ENCODE data around the gene NSG2.

NSG2 gene

GRCh38 chr5:174147551-174147950 is 102.0 kb downstream of the NSG2 start:
- H3K4me3 ChIP-seq (ENCODE audit: low read depth, low read length), result no peak overlapping the region

- no peak overlapping the region for H3K4me3 ChIP-seq (ENCODE audit: low read depth, low read length)
Observed at GRCh38 chr5:174148721-174149120, 103.2 kb downstream of the NSG2 start.

DNA sequence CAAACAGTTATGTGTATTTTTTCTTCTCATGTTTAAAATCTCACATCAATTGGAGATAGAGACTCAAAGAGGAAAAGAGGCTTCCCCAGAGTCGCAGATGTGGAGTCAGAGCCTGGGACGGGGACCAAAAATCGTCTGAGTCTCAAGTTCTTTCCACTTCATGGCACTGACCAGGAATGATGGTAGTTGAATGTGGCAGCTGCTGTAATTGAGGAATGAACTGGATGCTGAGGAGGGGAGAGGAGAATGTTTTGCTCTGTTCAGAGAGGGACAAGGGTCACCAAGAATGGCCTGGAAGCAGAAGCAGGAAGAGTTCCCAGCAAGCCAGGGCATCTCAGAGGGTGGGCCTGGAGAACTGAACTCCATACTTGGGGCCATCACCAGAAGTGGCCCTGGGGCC is 103.9 kb downstream of the NSG2 start:
- no peak overlapping the region for H3K4me3 ChIP-seq (ENCODE audit: low read depth, low read length)

DNA sequence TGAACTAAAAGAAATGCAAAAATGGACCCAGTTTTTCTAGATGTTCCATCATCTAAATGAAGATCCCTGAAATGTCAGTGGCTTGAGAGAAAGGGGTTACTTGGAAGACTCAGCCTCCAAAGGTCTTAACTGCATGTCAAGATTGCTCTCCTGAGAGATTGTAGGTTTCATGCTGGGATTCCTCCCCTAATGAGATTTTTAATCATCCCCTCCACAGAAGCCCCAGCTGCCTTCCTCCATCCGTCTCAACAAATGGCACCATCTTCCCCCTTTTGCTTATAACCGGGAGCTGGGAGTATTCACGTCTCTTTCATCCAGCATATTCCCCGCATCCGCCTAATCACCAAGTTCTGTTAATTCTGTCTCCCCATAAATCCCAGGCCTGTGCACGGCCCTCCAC is 104.5 kb downstream of the NSG2 start:
- no peak overlapping the region for H3K4me3 ChIP-seq (ENCODE audit: low read depth, low read length)

GRCh38 chr5:174151599-174152181 is 106.2 kb downstream of the NSG2 start:
- no peak overlapping the region for H3K4me3 ChIP-seq (ENCODE audit: low read depth, low read length)

DNA sequence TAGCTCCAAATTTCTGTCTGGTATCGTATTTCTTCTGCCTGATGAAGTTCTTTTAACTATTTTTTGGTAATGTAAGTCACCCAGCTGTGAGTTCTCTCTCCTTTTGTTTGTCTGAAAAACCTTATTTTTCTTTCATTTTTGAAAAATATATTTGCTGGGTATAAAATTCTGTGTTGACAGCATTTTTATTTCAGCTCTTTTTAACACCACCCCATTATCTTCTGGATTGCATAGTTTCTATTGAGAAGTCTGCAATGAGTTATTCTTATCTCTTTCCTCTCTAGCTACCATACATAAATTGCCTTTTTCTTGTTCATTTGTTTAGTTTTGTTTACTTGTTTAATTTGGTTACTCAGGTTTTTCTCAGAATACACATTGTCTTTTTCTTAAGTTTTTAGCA is 109.1 kb downstream of the NSG2 start:
- no peak overlapping the region for H3K4me3 ChIP-seq (ENCODE audit: low read depth, low read length)

DNA sequence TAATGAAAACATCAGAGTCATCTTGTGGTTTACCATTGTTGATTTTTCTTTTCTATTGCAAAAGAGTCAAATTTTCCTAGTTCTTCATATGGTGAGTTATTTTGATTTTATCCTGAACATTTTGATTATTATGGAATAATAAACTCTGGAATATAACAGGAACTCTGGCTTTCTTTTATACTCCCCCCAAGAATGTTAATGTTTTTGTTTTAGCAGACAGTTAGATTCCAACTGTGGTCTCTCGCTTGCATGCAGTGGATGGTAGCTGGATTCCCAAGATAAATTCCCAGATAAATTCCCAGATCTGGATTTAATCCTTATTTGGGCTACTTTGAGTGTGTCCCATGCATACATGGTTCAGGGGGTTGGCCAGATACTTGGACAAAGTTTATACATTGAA is 109.8 kb downstream of the NSG2 start:
- H3K4me3 ChIP-seq (ENCODE audit: low read depth, low read length), result no peak overlapping the region

DNA sequence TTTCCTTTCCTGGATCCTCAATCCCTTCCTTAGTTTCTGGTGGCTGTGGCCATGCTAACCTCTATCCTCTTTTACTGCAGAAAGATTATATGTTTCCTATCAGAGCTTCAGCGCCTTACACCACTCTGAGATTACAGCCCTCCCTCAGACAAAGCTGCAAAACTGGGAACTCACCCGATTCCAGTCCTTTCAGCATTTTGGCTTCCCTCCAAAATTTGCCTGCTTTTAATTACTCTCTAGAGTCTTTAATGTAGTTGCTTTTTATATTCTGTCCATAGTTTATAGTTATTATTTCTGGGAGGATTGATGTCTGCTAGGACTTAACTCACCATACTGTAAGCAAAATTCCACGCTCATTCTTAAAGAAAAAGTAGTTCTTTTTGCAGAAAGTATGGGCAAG is 110.2 kb downstream of the NSG2 start:
- no peak overlapping the region for H3K4me3 ChIP-seq (ENCODE audit: low read depth, low read length)

DNA sequence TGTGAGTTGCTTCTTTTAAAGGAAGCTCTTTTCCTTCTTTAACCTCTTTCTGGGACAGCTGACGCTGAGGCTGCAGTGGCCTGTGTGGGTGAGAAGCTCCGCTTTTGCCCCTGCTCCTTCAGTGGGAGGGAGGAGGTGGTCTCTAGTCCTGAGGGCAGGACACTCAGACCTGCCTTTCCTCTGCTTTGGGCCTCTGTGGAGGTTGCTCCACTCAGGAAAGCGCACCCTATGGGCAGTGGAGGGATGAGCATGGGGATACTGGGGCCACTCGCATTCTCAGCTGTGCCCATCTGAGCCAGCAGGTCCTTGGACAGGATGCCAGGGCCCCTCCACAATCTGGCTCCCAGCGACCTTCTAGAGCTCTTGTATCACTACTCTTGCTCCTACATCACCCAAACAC is 111.5 kb downstream of the NSG2 start:
- no peak overlapping the region for H3K4me3 ChIP-seq (ENCODE audit: low read depth, low read length)
